HG02763 (cell line): Measurements from ENCODE around the gene ADAMTS15.

Source experiments
- ATAC-seq: cut with Tn5 transposase; IDR thresholded peaks from one replicate; pipeline ENCODE4 v1.9.1; 2021; ENCODE audit warnings: mild to moderate bottlenecking, moderate library complexity; ENCODE audit not compliant: unreplicated experiment

Gene ADAMTS15

GRCh38 chr11:130448416-130449309, at the start of gene ADAMTS15:
ADAMTS15 (plus strand) TSS chr11:130448645; CDS start chr11:130448974, 329 bp downstream.
- ATAC-seq: no peak

GRCh38 chr11:130399196-130399595, 49.2 kb upstream of the ADAMTS15 start:
- no peak for ATAC-seq

GRCh38 chr11:130400781-130401483, 47.5 kb upstream of the ADAMTS15 start:
- ATAC-seq: no peak

DNA sequence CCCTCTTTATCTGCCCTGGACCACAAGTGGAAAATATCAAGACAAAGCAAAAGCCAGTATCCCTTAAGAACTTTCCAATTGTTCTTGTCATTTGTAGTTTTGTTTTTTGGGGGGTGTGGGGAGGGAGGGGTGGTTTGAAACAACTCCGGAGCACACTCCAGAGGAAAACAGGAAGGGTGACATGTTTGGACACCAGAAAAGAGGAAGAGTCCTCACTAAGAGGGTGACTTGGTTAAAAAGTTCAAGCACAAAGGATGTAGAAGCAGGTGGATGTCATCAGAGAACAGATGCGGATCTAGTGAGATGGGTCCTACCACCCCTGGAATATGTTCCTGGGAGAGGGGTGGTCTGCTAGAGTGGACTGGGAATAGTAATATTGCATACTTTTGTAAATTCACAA, 45.9 kb upstream of the ADAMTS15 start:
- ATAC-seq: no peak

GRCh38 chr11:130403271-130403804, 45.1 kb upstream of the ADAMTS15 start:
- ATAC-seq: no peak

DNA sequence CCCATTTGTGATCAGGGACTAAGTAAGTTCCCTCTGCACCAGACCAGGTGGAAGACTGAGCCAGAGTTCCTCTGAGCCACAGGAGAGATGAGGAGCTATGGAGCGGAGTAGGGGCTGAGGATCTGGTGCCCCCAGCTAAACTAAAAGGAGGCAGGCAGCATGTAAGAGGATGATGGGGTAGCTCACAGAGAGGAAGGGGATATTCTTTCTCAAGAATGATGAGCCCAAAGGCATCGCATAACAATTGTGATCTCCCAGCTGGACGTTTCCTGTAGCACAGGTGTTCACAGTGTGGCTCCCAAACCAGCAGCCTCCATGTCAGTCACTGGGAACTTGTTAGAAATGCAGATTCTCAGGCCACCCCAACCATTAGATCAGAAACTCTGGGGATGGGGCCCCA, 44.5 kb upstream of the ADAMTS15 start:
- no peak for ATAC-seq

- no peak for ATAC-seq
Measured at GRCh38 chr11:130404727-130405126, 43.7 kb upstream of the ADAMTS15 start.

- no peak for ATAC-seq
Measured at GRCh38 chr11:130405428-130405827, 43.0 kb upstream of the ADAMTS15 start.

GRCh38 chr11:130407978-130408377, 40.5 kb upstream of the ADAMTS15 start:
- ATAC-seq: no peak

DNA sequence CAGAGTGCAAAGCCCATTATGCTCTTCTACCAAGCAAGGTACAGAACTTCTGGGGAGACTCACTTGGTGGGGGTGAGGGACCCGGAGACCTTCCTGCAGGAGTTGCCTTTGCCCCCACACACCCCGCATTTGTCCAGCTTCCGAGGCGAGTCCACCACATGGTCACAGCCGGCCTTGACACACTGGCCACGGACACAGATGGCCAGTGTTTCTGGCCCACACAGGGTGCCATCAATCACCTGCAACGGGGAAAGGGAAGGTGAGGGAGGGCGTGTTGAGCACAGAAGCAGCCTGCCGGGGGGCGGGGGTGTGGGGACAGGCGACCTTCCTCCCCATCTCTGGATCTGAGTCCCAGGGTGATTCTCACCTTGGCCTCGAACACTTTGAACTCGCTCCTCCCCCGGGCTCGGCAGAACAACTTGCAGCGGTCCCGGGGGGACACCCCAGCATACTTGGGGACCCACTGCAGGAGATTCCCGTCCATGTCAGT, 40.0 kb upstream of the ADAMTS15 start:
- no peak for ATAC-seq

DNA sequence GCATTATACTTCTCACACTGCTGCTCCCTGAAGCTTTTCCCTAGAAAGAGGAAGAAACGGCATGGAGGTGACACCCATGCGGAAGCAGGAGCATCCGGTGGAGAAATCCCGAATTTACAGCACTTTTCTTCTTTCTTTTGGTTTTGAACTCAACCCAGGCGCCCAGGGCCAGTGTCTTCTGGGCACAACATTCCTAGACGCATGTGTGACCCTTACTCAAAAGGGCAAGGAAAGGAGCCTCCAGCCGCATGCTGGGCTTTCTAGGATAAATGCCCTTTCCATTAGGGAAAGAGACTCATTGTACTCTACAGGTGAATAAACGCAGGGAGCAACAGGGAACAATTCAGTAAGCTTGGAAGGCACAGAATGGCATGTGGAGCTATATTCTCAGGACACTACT, 39.5 kb upstream of the ADAMTS15 start:
- ATAC-seq: no peak

DNA sequence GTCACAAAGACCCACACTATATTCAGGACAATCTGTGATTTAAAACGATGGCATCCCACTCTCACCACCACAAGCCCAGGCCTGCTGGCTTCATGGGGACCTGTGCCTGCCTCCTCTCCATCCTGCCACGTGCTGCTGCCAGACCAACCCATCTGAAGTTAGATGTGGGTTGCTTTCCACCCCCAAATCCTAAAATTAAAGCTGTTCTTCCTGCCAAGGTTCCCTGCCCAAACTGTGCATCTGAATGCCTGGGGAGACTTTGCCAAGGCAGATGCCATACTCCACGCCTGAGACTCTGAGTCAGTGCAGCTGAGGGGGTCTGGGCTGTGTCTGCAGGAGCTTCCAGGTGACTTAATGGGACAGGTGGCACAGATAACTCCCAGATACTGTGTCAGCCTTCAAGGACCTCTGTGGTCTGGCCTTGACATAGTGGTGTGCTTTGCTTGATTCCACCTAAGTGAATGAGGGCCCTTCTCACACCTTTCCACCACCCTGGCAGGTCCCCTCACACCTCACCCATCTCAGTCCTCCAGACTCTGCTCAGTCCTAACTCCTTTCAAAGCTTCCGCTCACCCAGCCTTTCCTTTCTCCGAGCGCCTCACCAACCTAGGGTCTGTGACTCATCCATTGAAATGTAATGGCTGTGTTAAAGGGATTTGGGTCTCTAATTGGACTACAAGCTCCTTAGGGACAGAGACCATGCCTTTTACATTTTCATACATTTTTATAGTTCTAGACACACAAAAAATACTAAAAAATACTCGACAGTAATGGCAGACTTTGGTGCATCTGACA, 38.7 kb upstream of the ADAMTS15 start:
- no peak for ATAC-seq

GRCh38 chr11:130411223-130411622, 37.2 kb upstream of the ADAMTS15 start:
- no peak for ATAC-seq

DNA sequence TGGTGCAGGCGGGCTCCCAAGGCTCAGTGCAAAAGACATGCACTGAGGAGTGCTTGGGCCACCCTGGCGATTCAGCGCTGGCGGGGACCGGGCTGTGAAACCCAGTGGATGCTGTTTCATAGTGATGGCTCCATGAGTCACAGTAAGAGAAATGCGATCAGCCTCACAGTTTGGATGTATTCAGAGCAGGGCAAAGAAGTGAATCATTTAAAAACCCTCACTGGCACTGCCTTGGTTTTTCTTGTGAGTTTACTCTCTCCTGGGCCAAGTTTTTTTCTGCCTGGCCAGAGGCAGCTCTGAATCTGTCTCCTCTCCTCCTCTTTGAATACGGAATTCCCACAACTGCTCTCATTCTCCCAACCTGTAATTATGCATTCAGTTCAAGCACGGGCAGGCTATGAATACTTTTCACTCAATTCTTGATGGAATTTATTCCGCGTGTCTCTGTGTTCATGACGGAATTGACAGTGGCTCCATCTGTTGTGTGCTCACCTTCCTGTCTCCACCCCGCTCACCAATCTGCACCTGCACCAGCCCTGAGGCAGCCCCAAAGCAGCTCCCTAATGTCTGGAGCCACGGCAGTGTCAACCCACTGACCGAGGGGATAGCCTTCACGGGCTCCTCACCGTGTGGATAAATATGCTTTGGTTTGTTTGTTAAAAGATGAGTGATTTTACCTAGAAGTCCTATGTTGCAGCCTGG, 34.9 kb upstream of the ADAMTS15 start:
- ATAC-seq: no peak

GRCh38 chr11:130414107-130415080, 34.1 kb upstream of the ADAMTS15 start:
- no peak for ATAC-seq

DNA sequence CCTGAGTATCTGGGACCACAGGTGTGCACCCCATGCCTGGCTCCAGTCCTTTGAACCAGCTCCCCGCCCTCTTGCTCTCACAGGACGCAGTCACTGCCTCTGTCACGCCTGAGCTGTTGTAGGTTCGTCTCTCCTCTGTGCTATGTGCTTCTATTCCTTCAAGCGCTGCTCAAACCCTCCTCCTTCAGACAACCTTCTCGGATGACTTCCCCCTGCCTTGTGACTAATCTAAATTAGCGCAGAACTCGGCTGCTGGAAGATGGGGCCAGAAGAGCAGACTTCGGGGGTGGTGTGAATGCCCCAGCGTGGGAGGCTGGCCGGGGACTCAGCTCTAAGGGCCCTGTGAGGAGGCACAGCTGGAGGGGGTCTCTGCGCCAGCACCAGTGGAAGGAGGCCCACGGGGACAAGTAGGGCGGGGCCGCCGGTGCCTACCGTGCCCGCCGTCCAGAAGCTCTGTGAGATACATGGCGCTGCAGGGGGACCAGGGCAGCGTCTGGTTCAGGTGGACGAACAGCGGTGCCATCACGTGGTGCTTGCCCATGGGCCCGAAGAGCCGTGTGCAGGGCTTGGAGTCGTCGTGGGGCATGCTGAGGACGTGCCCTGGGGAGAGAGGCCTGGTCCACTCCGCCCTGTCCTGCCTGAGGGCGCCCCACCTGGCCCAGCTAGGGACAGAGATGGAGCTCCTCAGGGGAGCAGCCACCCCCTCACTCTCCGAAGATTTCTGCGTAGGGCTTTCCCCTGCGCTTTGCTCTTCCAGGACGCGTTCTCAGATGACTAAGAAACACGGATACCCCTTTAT, 32.5 kb upstream of the ADAMTS15 start:
- no peak for ATAC-seq

GRCh38 chr11:130416530-130416882, 31.9 kb upstream of the ADAMTS15 start:
- ATAC-seq: no peak

DNA sequence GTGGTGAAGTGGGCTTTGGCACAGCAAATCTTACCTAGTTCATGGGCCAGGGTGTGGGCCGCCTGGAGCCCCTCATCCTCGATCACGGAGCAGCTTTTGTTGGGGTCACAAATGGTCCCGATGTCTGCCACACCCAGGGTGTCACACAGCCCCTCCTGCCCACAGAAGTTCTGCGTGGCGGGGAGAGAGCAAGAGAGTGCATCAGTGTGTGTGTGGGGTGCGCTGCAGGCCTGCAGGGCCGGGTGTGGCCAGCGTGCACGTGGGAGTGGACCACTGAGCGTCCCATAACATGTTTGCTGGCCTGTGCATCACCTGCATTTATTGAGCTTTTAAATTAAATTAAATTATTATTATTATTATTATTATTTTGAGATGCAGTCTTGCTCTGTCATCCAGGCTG, 31.5 kb upstream of the ADAMTS15 start:
- no peak for ATAC-seq
